HG02938 (cell line): ENCODE data around the gene KAZALD1.

Source experiments
- ATAC-seq: cut with Tn5 transposase; IDR thresholded peaks from one replicate; pipeline ENCODE4 v1.9.1; 2021; ENCODE audit warnings: mild to moderate bottlenecking, moderate library complexity; ENCODE audit not compliant: unreplicated experiment

Gene KAZALD1

DNA sequence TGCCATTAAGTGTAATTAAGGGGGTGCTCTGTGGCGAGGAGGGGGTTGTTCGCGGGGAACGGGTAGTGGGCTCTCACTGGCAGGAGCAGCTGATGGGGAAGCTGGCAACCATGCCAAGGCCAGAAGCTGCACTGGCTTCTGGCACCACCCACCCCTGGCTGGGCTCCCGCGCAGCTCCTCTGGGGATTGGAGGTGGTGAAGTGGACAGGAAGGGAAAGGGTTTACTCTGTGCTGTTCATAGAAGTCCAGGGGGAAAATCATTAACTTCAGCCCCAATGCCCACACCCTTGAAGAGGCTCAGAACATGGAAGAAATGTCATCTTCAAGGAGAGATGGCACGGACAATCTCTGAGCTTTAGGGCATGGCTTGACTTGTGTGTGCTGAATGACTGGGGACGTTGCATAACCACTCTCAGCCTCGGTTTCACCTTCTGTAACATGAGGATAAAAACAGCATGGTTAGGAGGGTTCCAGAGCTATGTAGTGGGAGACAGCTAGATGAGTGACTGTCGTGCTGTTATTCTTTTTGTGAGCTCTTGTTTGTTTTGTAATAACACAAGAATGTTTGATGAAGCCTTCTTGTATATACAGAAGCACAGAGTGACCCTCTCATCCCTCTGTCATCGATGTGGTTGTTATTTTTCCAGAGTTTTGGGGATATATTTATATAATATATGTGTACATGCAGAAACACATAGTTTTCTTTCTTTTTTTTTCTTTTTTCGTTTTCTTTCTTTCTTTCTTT is 29.9 kb downstream of the KAZALD1 start:
- no peak for ATAC-seq

GRCh38 chr10:101092881-101093354 is 31.1 kb downstream of the KAZALD1 start:
- no peak for ATAC-seq

- ATAC-seq = no peak
Observed at GRCh38 chr10:101094121-101094879, 32.5 kb downstream of the KAZALD1 start.

- no peak for ATAC-seq
Observed at GRCh38 chr10:101095004-101095403, 33.2 kb downstream of the KAZALD1 start.

GRCh38 chr10:101095550-101096213 is 33.9 kb downstream of the KAZALD1 start:
- ATAC-seq = peak; percentile 78

DNA sequence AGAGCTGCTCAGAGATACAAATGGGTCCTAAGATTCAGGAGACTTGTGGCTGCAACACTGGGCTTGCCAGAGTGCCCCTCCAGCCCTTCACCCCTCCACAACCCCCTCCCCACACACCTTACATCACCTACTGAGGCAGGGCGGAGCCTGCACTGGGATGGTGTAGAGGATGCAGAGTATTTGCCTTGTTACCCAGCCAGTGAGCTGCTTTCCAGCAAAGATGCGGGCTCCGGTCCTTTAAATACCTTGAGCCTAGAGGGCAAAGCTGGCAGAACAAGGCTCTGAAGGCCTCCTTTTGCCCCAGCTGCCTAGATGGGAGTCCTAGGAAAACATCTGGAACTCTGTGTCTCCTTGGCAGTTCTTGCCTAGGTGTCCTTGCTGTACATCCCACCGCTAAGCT is 34.6 kb downstream of the KAZALD1 start:
- no peak for ATAC-seq

GRCh38 chr10:101097881-101098280 is 36.1 kb downstream of the KAZALD1 start:
- no peak for ATAC-seq

- ATAC-seq = no peak
Observed at GRCh38 chr10:101099901-101100300, 38.1 kb downstream of the KAZALD1 start.

DNA sequence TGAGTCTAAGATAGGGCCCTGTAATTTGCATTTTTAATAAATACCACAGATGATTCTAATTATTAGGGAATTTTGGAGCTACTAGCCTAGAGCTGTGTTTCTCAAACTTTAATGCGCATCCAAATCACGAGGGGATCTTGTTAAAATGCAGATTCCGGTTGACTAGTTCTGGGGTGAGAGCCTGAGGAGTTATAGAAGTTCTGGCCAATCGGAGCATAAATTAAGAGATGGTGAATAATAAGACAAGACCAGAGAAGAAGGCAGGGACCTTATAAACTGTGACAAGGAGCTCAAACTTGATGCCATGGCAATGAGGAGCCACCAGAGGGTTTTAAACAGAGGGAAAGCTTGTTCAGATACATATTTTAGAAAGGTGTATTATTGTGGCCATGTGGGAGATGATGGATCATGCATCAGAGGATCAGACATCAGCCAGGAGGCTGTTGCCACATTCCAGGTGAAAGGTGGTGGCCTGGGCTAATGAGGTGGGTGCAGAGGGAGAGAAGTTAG is 39.6 kb downstream of the KAZALD1 start:
- no peak for ATAC-seq

- ATAC-seq = no peak
Observed at GRCh38 chr10:101103430-101103829, 41.6 kb downstream of the KAZALD1 start.

- no peak for ATAC-seq
Observed at GRCh38 chr10:101106351-101106750, 44.6 kb downstream of the KAZALD1 start.

DNA sequence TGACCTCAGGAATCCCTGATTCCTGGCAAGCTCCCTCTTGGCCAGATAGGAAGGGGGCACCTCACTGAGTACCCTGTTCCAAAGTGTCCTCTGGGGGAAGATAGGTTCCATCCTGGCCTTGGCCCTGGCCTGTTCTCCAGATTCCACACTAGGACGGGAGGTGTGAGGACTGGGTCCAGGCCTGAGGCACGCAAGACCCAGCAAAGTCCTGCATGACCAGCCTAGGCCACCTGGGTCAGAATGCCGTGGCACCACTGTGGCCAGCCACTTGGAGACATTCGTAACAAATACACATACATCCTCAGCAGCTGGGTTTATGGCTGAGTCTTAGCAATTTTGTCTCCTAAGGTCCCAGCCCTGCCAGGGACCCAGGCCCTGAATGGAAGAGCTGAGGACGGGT is 46.0 kb downstream of the KAZALD1 start:
- ATAC-seq = no peak

DNA sequence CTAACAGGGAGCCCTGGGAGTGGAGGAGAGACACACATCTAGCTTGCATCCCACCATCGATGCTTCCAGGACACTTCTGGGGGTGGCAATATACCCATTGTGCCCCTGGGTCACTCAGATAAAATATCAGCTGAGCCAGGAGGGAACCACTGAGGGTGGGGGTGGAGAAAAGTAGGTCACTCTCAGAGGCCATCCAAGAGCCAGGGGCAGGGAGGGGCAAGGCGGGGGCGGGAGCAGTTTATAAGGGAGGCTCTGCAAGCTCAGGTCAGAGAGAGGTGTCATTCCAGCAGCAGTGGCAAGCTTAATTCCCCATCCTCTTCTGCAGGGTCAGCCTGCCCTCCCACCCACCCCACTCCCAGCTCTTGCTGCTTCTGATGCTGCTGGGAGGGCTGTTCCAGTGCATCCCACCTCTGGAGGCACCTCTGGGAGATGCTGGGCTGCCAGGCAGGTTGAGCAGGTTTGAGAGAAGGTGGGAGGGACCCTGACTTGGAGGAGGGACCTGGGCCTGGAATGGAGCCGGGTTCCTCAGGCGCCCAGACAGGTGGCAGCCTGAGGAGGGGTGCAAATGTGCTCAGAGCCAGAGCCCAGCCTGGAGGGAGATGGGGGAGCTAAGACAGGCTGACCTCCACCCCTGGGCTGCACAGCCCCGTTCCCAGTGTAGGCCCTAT is 49.2 kb downstream of the KAZALD1 start:
- ATAC-seq = no peak

DNA sequence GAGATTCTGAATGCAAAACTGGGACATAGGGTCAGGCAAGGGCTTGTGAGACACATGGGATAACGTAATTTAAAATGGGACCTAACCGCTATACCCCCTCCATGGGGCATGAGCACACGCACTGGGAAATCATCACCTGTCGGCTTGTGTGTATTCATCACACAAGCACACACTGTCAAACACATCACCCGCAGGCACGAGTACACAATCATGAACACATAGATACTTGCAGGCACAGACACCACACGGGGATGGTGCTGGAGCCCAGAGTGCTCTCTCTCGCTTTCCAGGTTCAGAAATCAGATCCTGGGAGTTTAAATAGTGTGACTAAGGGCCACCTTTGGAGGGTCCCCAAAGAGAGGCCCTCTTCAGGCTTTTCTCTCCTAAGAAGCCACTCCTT is 49.8 kb downstream of the KAZALD1 start:
- ATAC-seq = no peak

DNA sequence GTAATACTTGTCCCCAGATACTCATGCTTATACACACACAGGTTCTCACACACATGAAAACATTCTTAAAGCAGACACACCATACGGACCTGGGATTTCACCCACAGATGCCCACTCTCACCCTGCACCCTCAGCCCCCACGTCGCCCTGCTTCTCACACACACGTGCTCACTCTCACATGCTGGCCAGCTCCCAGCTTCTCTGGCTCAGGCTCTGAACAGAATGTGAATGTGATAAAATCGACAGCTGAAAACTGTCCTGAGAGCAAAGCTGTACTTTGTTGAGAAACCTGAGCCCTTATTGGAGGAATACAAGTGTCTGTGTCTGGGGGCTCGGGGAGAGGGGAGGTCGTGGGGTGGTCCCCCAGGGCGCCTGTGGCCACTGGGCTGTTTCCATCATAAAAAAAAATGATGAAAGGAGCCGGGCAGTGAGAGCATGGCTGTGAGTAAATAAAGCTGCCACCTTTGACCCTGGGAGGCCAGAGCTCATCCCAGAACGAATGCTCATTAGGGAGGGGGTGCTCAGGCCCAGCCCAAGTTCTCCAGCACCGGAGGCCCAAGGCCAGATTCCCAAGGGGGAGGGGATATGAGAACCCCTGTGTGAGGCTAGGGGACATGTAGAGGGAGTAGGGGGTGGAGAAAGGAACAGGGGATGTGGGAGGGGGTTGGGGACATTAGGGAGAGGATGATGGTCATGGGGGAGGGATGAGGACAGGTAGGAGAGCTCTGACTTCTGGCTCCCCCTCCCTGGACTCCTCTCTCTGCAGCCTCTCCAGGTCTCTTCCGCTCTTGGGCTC is 51.2 kb downstream of the KAZALD1 start:
- ATAC-seq = no peak

- no peak for ATAC-seq
Observed at GRCh38 chr10:101113890-101114403, 52.2 kb downstream of the KAZALD1 start.

DNA sequence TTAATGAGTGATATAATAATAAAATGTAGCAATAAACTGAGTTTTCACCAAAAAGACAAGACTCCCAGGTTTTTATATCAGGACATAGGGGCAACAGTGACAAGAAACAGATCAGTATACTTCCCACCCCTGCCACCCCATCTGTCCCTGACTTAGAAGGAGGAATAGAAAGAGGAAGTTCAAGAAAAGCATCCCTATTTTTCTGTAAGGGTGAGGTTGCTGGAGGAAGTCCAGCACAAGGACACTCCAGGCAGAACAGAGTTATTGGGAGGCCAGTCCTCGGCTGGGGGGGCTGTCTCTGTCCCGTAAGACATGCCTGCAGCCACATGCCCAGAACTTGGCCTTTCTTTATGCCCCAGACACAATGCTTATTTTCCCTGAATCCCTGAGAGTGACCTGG is 52.9 kb downstream of the KAZALD1 start:
- no peak for ATAC-seq
